MM.1S (cell line): ENCODE data around the gene HOXD9.

Experiments used
- DNase-seq: peaks from one replicate; pipeline ENCODE4 v3.0.0-alpha.2; 2015
- H2AFZ ChIP-seq: fragments of 300-600 bp; sonication (generic); 2 replicates; pipeline ENCODE4 v1.6.0; 2016; ENCODE audit warnings: antibody characterized with exemption, low read length
- H3F3A ChIP-seq: fragments of 300-600 bp; sonication (generic); 2 replicates; pipeline ENCODE4 v1.6.1; 2016; ENCODE audit warnings: mild to moderate bottlenecking, antibody characterized with exemption, low read length, moderate library complexity, mixed read lengths; ENCODE audit not compliant: insufficient read depth
- H3K27ac ChIP-seq: fragments of 300-600 bp; sonication (generic); 2 replicates; pipeline ENCODE4 v1.5.1; 2016; ENCODE audit warnings: mild to moderate bottlenecking, low read length
- H3K27me3 ChIP-seq: fragments of 300-600 bp; sonication (generic); replicated peaks from 2 replicates; pipeline ENCODE4 v1.6.0; 2016; ENCODE audit warnings: low read length; ENCODE audit not compliant: insufficient read depth
- H3K36me3 ChIP-seq: fragments of 300-600 bp; sonication (generic); replicated peaks from 2 replicates; pipeline ENCODE4 v1.6.1; 2016; ENCODE audit warnings: mild to moderate bottlenecking, low read length, mixed read lengths; ENCODE audit not compliant: insufficient read depth
- H3K4me1 ChIP-seq: fragments of 300-600 bp; sonication (generic); 2 replicates; pipeline ENCODE4 v1.6.1; 2016; ENCODE audit warnings: low read length, mixed read lengths
- H3K4me2 ChIP-seq: fragments of 300-600 bp; sonication (generic); 2 replicates; pipeline ENCODE4 v1.6.0; 2016; ENCODE audit warnings: low read depth, low read length
- H3K4me3 ChIP-seq: fragments of 300-600 bp; sonication (generic); 2 replicates; pipeline ENCODE4 v1.5.1; 2016; ENCODE audit warnings: low read length, mixed read lengths
- H3K79me2 ChIP-seq: fragments of 300-600 bp; sonication (generic); 2 replicates; pipeline ENCODE4 v1.6.1; 2016; ENCODE audit warnings: mixed run types, low read length, mixed read lengths
- H3K9ac ChIP-seq: fragments of 300-600 bp; sonication (generic); 2 replicates; pipeline ENCODE4 v1.6.1; 2016; ENCODE audit warnings: low read length, mixed read lengths
- H3K9me2 ChIP-seq: fragments of 300-600 bp; sonication (generic); replicated peaks from 2 replicates; pipeline ENCODE4 v1.6.1; 2016; ENCODE audit warnings: mild to moderate bottlenecking, low read length, mixed read lengths; ENCODE audit not compliant: insufficient read depth
- H3K9me3 ChIP-seq: fragments of 300-600 bp; sonication (generic); replicated peaks from 2 replicates; pipeline ENCODE4 v1.6.1; 2016; ENCODE audit warnings: mild to moderate bottlenecking, low read length, mixed read lengths; ENCODE audit not compliant: insufficient read depth
- H4K20me1 ChIP-seq: fragments of 300-600 bp; sonication (generic); 2 replicates; pipeline ENCODE4 v1.6.1; 2016; ENCODE audit warnings: mild to moderate bottlenecking, low read length, moderate library complexity, mixed read lengths; ENCODE audit not compliant: insufficient read depth
- CTCF ChIP-seq: fragments of 300-600 bp; sonication (generic); IDR thresholded peaks from 2 replicates; pipeline ENCODE4 v1.5.1; 2016; ENCODE audit warnings: antibody characterized with exemption, low read length, mixed read lengths
- EZH2 ChIP-seq: fragments of 300-600 bp; sonication (generic); optimal IDR thresholded peaks from 2 replicates; pipeline ENCODE3; 2017; ENCODE audit warnings: low read depth, mild to moderate bottlenecking, antibody characterized with exemption, low read length, mixed read lengths
- EZH2phosphoT487 ChIP-seq: fragments of 300-600 bp; sonication (generic); IDR thresholded peaks from 2 replicates; pipeline ENCODE4 v1.6.1; 2018; ENCODE audit warnings: antibody characterized with exemption, low read length

The HOXD9 gene

GRCh38 chr2:176089843-176090395 lies 32.6 kb upstream of the HOXD9 start:
- Histone ChIP-seq H3K36me3 (no peaks in the 10 kb centered on the region), H3K4me3 (no peak overlapping the region), H3K9me3 (no peaks in the 10 kb centered on the region), H2AFZ (no peak overlapping the region), H3K4me2 (no peak overlapping the region), H3K9ac (no peak overlapping the region), H3K27me3 (0 out of 2 replicates have a peak, but pooled peaks cover 9% of the 10 kb centered on the region), H4K20me1 (no peaks in the 10 kb centered on the region), H3K4me1 (no peaks in the 10 kb centered on the region), H3K9me2 (no peaks in the 10 kb centered on the region), H3F3A (no peaks in the 10 kb centered on the region), H3K79me2 (no peaks in the 10 kb centered on the region), H3K27ac (no peak overlapping the region)
- DNase-seq = no peak
- no peak for TF ChIP-seq EZH2
- TF ChIP-seq EZH2phosphoT487 = no peak
- TF ChIP-seq CTCF = no peak

- Histone ChIP-seq H3K9ac (no peak overlapping the region), H3F3A (0 out of 2 replicates have a peak, but pooled peaks cover 3% of the 10 kb centered on the region), H3K4me1 (0 out of 2 replicates have a peak, but pooled peaks cover 4% of the 10 kb centered on the region), H3K9me2 (no peaks in the 10 kb centered on the region), H4K20me1 (no peaks in the 10 kb centered on the region), H3K9me3 (no peaks in the 10 kb centered on the region), H3K79me2 (no peaks in the 10 kb centered on the region), H3K4me3 (no peak overlapping the region), H3K36me3 (no peaks in the 10 kb centered on the region), H2AFZ (no peak overlapping the region), H3K27ac (no peak overlapping the region), H3K4me2 (no peak overlapping the region), H3K27me3 (0 out of 2 replicates have a peak, but pooled peaks cover 9% of the 10 kb centered on the region)
- DNase-seq = no peak
- TF ChIP-seq EZH2phosphoT487 (no peak), CTCF (no peak), EZH2 (no peak)
These were observed 31.7 kb upstream of the HOXD9 start for GRCh38 chr2:176090862-176091261.

GRCh38 chr2:176091329-176092258 lies 30.9 kb upstream of the HOXD9 start:
- Histone ChIP-seq H3K4me1 (0 out of 2 replicates have a peak, but pooled peaks cover 5% of the 10 kb centered on the region), H3K4me3 (no peak overlapping the region), H3K9me2 (no peaks in the 10 kb centered on the region), H3F3A (peaks cover 10% of the 10 kb centered on the region), H3K27me3 (0 out of 2 replicates have a peak, but pooled peaks cover 9% of the 10 kb centered on the region), H3K79me2 (no peaks in the 10 kb centered on the region), H2AFZ (no peak overlapping the region), H3K36me3 (no peaks in the 10 kb centered on the region), H3K9me3 (no peaks in the 10 kb centered on the region), H4K20me1 (no peaks in the 10 kb centered on the region), H3K4me2 (no peak overlapping the region), H3K9ac (no peak overlapping the region), H3K27ac (no peak overlapping the region)
- TF ChIP-seq CTCF = no peak
- no peak for TF ChIP-seq EZH2
- no peak for TF ChIP-seq EZH2phosphoT487
- no peak for DNase-seq
